Measurements from ENCODE around the gene HOXB6.

The HOXB6 gene

GRCh38 chr17:48612456-48612853 is 7.7 kb upstream of the HOXB6 start:
- POLR2A ChIA-PET = interaction anchor here (0.6 to 1.4 kb wide), 8 partner anchors 11 to 286 kb away, joined by 3 to 7 read pairs (median 3); no protein-coding TSS in a partner anchor
- CTCF ChIA-PET = interaction anchor here (0.7 to 2.2 kb wide), 10 partner anchors 9 to 397 kb away, joined by 3 to 13 read pairs (median 4); no protein-coding TSS in a partner anchor
- Histone ChIP-seq H3K4me3 (ENCODE audit: low read depth, low read length) (peak overlapping the region; percentile 49), H3K4me1 (ENCODE audit: control insufficient read depth, insufficient read depth, low read length) (peaks cover 40% of the 10 kb centered on the region), H3K9me3 (ENCODE audit: control insufficient read depth, insufficient read depth, low read depth, low read length) (no peaks in the 10 kb centered on the region), H3K27ac (ENCODE audit: extremely low read depth, low read depth, low read length) (peak overlapping the region; percentile 94), H3K36me3 (ENCODE audit: control insufficient read depth in 2 of 2, insufficient read depth in 1 of 2, low read length in 2 of 2) (peaks cover 3% of the 10 kb centered on the region in 2 experiments)
- TF ChIP-seq ZBTB21 (tag by site-specific recombination; IDR thresholded peaks at IDR 0.05) (no peak), ZNF654 (tag by site-specific recombination; IDR thresholded peaks at IDR 0.05; ENCODE audit: low read depth) (0 out of 2 replicates have a peak, but pooled peaks have one; percentile 4), ZNF324 (tag by site-specific recombination; IDR thresholded peaks at IDR 0.05) (no peak), HOXC10 (CRISPR knock-in tag; IDR thresholded peaks at IDR 0.05) (no peak), SALL2 (tag by site-specific recombination; IDR thresholded peaks at IDR 0.05; ENCODE audit: borderline replicate concordance) (no peak), SCRT1 (tag by site-specific recombination; IDR thresholded peaks at IDR 0.05; ENCODE audit: borderline replicate concordance) (no peak), ZSCAN30 (tag by site-specific recombination; IDR thresholded peaks at IDR 0.05) (no peak), OVOL3 (tag by site-specific recombination; IDR thresholded peaks at IDR 0.05) (0 out of 2 replicates have a peak, but pooled peaks have one; percentile 19), ZNF18 (tag by site-specific recombination; IDR thresholded peaks at IDR 0.05) (no peak), HOXA7 (CRISPR knock-in tag; IDR thresholded peaks at IDR 0.05; ENCODE audit: borderline replicate concordance) (no peak), ZNF549 (tag by site-specific recombination; IDR thresholded peaks at IDR 0.05) (no peak), ZNF398 (tag by site-specific recombination; IDR thresholded peaks at IDR 0.05) (peak; percentile 93), ZNF488 (tag by site-specific recombination; IDR thresholded peaks at IDR 0.05) (no peak), ZNF558 (tag by site-specific recombination; IDR thresholded peaks at IDR 0.05) (no peak), PRDM1 (tag by site-specific recombination; IDR thresholded peaks at IDR 0.05) (peak; percentile 99), ZNF311 (tag by site-specific recombination; IDR thresholded peaks at IDR 0.05; ENCODE audit: borderline replicate concordance) (no peak), HOXD13 (CRISPR knock-in tag; IDR thresholded peaks at IDR 0.05; ENCODE audit: borderline replicate concordance) (no peak), ZNF423 (tag by site-specific recombination; IDR thresholded peaks at IDR 0.05) (no peak), ZNF274 (IDR thresholded peaks at IDR 0.05; ENCODE audit: low read length) (no peak), ZNF274 (tag by site-specific recombination; IDR thresholded peaks at IDR 0.05; ENCODE audit: borderline replicate concordance) (no peak), ZNF292 (tag by site-specific recombination; IDR thresholded peaks at IDR 0.05; ENCODE audit: borderline replicate concordance, low read depth) (no peak), ZNF677 (tag by site-specific recombination; IDR thresholded peaks at IDR 0.05) (no peak), ZNF664 (tag by site-specific recombination; IDR thresholded peaks at IDR 0.05) (no peak), ZNF433 (tag by site-specific recombination; IDR thresholded peaks at IDR 0.05; ENCODE audit: low read depth) (no peak), ZNF580 (tag by site-specific recombination; IDR thresholded peaks at IDR 0.05) (peak; percentile 82; the same call in 1 of the 2 replicates), ZBTB17 (tag by site-specific recombination; IDR thresholded peaks at IDR 0.05) (no peak), ZNF514 (tag by site-specific recombination; IDR thresholded peaks at IDR 0.05) (no peak), ZNF624 (tag by site-specific recombination; IDR thresholded peaks at IDR 0.05) (no peak), ZNF518A (tag by site-specific recombination; conservative IDR thresholded peaks at IDR 0.05; ENCODE audit: low read depth) (no peak), ZNF660 (tag by site-specific recombination; IDR thresholded peaks at IDR 0.05) (no peak), ZNF239 (tag by site-specific recombination; IDR thresholded peaks at IDR 0.05) (no peak)
